Measurements from ENCODE around the gene DZIP3. TPM values are rescaled to one million over a fixed set of nuclear protein-coding genes. Genes with fewer than 3 reads are reported as not detected.

Gene DZIP3
- total RNA-seq, 1 experiment from 2014 or later = 12.2 TPM

- intact Hi-C loops (cut with micrococcal nuclease; ENCODE audit: unreplicated experiment) = no loop called here
- TF ChIP-seq CTCF (IDR thresholded peaks at IDR 0.05; ENCODE audit: unreplicated experiment) = no peak
These were observed 153.4 kb downstream of the DZIP3 start for GRCh38 chr3:108742929-108743328.

More at GRCh38 chr3:108742929-108743328, 153.4 kb downstream of the DZIP3 start:
- H3K4me3 Mint-ChIP-seq (ENCODE audit: low read depth, unreplicated experiment) = no peak overlapping the region
- CTCF ChIA-PET = no interaction called here
- DNase-seq = no peak
- H3K27ac Mint-ChIP-seq (ENCODE audit: unreplicated experiment) = no peak overlapping the region
- no peaks in the 10 kb centered on the region for H3K36me3 Mint-ChIP-seq (ENCODE audit: insufficient read depth, unreplicated experiment)
- H3K4me1 Mint-ChIP-seq (ENCODE audit: low read depth, unreplicated experiment) = no peaks in the 10 kb centered on the region
- no peaks in the 10 kb centered on the region for H3K9me3 Mint-ChIP-seq (ENCODE audit: low read depth, unreplicated experiment)
- no TSS peak for BruUV-seq (replicated peaks)
- peaks cover 47% of the 10 kb centered on the region for H3K27me3 Mint-ChIP-seq (ENCODE audit: unreplicated experiment)

Other genes with a start within 250 kb of the DZIP3 start
- gene MYH15, start 79.1 kb upstream of the DZIP3 start, total RNA-seq (2022) = 0.35 and 0.64 TPM in 2 replicates
- gene CIP2A, start 284 bp upstream of the DZIP3 start, total RNA-seq (2022) = 36.9 and 38.5 TPM in 2 replicates
- not detected in 2 replicates for gene RETNLB, start 167.7 kb downstream of the DZIP3 start, total RNA-seq (2022)
- not detected in 2 replicates for gene TRAT1, start 233.1 kb downstream of the DZIP3 start, total RNA-seq (2022)

Data from Calu3 (cell line).